ENCODE measurements around the gene KRT79.
"Not testable (repeated sequence)": the region's sequence is repeated elsewhere in the genome, so short reads cannot be mapped to it uniquely, and the experiment has no call there.

KRT79 gene

GRCh38 chr12:52833922-52834726, at the start of gene KRT79:
Gene KRT79 (minus strand): TSS chr12:52834311. CDS start chr12:52834260, 51 bp downstream.
- DNase-seq (ENCODE audit: low read depth) = no peak

- not testable (repeated sequence) for DNase-seq (ENCODE audit: low read depth)
Observed at GRCh38 chr12:52880499-52880898, 46.4 kb upstream of the KRT79 start.

GRCh38 chr12:52879394-52880351, 45.6 kb upstream of the KRT79 start:
- DNase-seq (ENCODE audit: low read depth) = peak; percentile 59

DNA sequence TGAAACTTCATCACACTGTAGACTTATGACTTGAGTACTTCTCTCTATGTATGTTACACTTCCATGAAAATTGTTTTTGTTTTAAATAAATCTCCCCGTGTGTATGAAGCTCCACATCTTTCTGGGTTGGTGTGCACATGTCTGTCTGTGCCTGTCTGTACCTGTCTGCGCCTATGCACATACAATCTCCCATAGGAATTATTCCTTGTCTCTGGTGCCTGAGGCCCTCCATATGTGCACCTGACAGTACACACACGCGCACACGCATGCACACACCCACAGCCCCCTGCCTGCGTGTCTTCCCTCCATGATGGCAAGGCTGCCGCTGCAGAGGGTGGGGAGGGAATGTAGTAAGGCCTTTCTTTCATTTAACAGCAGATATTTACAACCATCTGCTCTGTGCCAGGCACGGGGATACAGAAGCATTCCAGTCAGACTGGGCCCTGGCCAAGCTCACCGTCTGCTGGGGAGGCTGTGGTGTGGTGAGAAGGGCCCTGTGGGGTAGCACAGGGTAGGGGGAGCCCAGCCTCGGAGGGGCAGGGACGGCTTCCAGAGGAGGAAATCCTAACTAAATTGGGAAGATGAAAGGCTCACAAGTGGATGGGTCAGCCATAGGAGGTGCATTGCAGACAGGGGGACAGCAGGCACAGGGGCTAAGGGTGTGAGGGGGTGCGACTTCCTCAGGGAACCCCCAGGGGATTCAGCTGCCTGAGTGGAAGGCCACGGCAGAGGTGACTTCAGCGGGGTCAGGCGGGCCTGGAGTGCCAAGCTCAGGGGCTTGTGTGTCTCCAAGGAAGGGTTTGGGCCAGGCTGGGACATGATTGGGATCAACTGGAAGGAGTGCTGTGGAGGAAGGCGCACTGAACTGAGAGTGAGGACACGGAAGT, 44.6 kb upstream of the KRT79 start:
- DNase-seq (ENCODE audit: low read depth) = no peak

DNA sequence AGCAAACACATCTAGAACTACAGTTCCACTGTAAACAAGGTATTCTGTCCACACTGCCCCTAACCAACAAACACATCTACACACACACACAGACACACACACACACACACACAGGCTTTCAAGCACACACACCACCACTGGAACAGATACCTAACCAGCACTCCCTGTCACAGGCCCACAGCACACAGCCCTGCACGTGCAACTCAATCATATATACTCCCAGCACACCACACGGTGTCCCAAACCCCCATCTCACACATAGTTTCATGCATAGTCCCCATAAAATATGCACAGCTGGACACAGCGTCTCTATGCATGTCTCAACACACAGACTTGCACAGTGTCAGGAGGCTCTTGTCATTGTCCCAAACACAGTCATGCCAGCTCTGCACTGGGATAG, 43.1 kb upstream of the KRT79 start:
- DNase-seq (ENCODE audit: low read depth) = no peak

- no peak for DNase-seq (ENCODE audit: low read depth)
Observed at GRCh38 chr12:52876372-52876771, 42.3 kb upstream of the KRT79 start.

DNA sequence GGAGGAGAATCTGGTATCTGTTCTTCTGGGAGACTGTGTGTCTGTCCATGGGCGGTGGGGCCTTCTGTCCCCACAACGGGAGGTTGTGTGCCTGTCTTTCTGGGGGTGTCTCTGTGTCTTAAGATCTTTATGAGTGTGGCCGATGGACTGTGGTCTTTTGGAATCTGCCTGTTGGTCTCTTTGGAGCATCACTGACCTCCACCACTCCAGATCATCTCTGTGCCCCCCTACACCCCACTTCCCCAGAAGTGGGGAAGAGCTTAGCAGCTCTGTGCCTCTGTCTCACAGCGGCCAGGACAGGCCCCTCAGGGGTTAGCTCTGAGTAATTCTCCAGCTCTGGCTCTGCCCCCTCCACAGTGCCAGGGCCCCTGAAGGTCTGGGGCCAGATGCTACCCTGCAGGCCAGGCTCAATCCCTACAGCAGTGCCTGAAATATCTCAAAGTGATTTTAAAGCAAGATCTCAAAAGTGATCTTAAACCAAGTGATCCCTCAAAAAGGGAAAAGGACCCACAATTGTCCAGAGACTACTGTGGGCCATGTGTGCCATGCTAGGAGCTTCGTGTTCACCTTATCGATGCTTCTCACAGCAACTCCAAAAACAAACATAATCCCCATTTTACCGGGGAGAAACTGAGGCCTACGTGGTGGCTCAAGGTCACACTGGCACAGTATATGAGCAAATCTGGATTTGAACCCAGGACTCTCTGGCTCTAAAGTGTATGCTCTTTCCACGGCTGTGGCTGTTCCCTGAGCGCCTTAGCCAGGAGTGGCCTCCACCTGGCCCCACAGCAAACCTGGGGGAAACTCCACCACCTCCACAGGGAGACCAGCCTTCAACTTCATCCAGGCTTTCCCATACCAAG, 40.7 kb upstream of the KRT79 start:
- no peak for DNase-seq (ENCODE audit: low read depth)

- peak; percentile 73 for DNase-seq (ENCODE audit: low read depth)
Observed at GRCh38 chr12:52873832-52874572, 39.9 kb upstream of the KRT79 start.

DNA sequence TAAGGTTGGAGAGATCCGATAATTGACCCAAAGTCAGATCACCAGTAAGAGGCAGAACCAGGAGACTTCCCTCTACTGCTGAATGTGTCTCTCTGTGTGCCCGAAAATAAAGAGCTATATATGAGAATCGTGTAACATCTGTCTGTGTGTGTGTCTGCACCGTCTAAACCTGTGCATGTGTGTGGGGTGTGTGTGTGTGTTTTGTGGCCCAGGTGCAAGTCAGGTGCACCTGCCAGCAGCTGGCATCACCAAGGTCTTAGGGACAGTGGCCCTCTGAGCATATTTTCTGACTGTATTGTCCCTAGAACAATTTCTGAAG, 39.4 kb upstream of the KRT79 start:
- no peak for DNase-seq (ENCODE audit: low read depth)

DNA sequence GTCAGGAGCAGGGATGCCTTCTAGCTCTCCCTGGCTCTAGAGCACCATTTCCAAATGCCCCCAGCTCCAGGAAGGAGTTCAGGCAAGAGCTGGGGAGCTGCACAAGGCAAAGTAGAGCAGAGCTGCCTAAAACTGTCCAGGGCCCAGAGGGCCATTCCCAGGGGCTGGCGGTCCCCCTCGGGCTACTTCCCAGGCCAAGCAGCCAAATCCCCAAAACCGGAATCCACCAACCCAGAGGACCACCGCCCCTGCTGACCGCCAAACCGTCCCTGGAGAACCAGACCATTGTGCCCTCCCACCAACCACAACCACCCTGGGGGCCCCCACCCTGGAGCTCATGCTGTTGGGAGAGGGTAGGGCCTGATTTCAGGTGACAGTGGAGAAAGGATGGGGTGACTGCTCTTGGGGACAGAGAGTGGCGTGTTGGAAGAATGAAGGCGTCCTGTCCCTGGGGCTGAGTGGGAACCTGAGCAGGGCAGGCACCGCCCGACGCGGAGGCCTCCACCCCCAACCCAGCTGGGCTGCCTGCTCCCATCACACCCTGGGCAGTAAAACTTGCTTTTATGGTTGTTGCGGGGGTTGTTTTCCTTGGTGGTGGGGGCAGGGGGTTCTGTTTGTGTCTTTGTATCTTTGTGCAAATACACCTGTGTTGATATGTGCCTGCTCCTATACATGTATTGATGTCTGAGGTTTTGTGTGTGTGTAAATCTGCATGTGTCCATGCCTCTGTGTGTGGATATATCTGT, 38.7 kb upstream of the KRT79 start:
- no peak for DNase-seq (ENCODE audit: low read depth)

DNA sequence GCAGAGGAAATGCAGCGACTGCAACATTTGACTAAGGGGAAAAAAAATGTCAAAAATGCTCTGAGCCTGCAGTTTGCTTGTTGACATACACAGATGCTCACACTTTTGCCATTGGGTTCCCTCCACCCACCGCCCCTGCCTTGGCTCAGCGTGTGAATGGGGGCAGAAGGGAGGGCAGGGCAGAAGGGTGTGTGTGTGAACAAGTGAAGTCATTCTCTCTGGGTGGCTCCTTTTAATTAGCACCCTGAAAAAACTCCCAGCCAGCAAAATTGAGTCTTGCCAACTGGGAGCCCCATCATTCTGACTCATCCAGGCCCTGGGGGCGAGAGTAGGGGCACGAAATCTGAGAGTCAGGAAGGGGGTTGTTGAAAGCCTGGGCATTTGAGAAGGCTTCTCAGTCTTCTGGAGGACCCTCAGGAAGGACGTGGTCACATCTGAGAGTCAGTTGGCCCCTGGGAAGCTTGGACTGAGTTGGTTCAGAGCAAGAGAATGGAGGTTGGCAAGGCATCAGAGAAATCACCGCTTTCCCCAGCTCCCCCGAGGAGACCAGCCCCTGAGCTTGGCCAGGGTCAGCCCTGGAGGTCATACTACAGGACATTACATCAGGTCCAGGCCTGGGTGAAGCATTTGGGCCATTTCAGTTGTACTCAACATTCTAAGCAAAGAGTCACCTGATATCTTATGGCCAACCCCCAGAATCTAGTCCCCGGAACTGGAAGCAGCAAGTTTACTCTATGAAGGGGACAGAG, 37.4 kb upstream of the KRT79 start:
- peak; percentile 69 for DNase-seq (ENCODE audit: low read depth)

DNA sequence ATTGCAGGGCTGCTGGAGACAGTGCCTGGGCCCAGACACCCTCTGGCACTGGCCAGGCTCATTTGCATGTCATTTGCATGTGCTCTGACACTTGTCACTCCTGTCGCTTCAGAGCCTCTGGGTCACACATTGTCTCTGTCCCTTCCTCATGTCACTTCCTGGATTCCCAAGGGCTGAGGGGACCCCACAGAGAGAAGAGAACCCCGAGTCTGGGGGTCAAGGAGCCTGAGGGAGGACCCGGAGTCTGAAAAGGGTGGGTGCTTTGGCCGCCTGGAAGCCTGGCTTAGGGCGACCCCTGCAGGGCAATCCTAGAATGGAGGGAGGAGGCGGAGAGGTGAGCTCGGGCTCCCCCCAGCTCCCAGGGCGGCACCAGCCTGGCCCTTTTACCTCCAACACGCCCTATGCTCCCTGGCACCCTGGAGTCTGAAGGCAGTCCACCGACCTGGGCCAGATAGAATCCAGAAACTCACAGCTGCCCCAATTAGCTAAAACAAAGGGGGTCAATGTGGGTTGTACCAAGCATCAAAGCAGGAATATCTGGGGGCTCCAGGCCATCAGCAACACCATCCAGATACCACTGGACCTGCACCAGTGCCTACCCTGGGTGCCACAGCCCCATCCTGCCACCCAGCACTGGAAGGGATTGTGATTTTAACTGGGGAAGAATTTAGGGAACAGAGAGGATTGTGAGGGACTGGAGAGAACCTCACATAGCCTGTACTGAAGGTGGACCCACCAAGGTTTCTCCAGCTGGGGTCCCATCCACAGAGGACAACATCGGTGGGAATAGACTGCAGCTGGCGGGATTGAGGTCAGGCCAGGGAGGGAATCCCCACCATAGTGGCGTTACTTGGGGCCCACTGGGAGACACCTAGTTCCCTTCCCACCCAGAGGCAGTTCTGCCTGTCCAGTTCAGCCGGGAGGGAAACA, 36.5 kb upstream of the KRT79 start:
- no peak for DNase-seq (ENCODE audit: low read depth)

- no peak for DNase-seq (ENCODE audit: low read depth)
Observed at GRCh38 chr12:52867642-52868041, 33.5 kb upstream of the KRT79 start.

DNA sequence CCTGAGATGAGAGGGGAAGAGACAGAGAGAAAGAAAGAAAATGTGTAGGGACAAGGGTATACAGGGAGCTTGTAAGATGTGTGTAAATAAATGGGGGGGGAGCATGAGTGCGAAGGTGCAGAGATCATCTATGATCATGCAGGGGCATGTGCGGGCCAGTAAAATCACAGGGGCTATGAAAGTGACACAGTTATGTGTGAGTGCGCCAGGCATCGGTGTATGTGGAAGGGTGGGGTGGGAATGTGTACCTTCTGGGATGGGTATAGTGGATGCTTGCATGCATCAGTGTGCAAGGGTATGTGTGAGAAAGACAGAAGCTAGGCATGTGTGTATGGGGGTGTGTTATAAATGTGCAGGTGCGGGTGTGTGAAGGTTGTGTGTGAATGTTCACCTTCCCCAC, 33.0 kb upstream of the KRT79 start:
- no peak for DNase-seq (ENCODE audit: low read depth)

- DNase-seq (ENCODE audit: low read depth) = no peak
Observed at GRCh38 chr12:52865090-52865944, 31.2 kb upstream of the KRT79 start.

- DNase-seq (ENCODE audit: low read depth) = no peak
Observed at GRCh38 chr12:52862023-52862422, 27.9 kb upstream of the KRT79 start.

DNA sequence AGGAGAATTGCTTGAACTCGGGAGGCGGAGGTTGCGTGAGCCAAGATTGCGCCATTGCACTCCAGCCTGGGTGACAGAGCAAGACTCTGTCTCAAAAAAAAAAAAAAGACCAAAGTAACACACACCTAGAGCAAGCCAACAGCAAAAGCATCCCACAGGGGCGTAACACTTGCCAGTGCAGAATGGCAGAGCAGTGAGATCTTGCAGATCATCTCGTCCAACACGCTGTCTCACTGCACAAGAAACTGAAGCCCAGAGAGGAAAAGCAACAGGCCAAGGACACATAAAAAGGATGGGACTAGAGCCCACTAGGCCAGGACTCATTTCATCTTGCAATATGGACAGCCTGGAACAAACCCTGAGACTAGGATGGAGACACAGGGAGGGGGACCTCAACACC, 27.4 kb upstream of the KRT79 start:
- DNase-seq (ENCODE audit: low read depth) = no peak

Data from HS-5 (cell line).